ENCODE measurements around the gene PSIP1.
"Not testable (repeated sequence)": the region's sequence is repeated elsewhere in the genome, so short reads cannot be mapped to it uniquely, and the experiment has no call there.

The PSIP1 gene

GRCh38 chr9:15430920-15431844 lies 79.6 kb downstream of the PSIP1 start:
- no peak for DNase-seq

- DNase-seq = not testable (repeated sequence)
These were observed 83.1 kb downstream of the PSIP1 start for GRCh38 chr9:15427702-15428101.

- DNase-seq = no peak
These were observed 84.8 kb downstream of the PSIP1 start for GRCh38 chr9:15426019-15426418.

GRCh38 chr9:15423231-15423985 lies 87.4 kb downstream of the PSIP1 start:
- no peak for DNase-seq

GRCh38 chr9:15422372-15423230 lies 88.2 kb downstream of the PSIP1 start, which contains the start of gene SNAPC3:
TSS of gene SNAPC3 (plus strand) at chr9:15422876. CDS start at chr9:15422880, 4 bp downstream.
- DNase-seq = peak; percentile 72

- DNase-seq = no peak
These were observed 88.8 kb downstream of the PSIP1 start for GRCh38 chr9:15421990-15422371.

GRCh38 chr9:15421532-15421931 lies 89.2 kb downstream of the PSIP1 start:
- no peak for DNase-seq

- no peak for DNase-seq
These were observed 90.0 kb downstream of the PSIP1 start for GRCh38 chr9:15420796-15421195.

- no peak for DNase-seq
These were observed 93.1 kb downstream of the PSIP1 start for GRCh38 chr9:15417626-15418025.

GRCh38 chr9:15416880-15417279 lies 93.9 kb downstream of the PSIP1 start:
- DNase-seq = no peak

All from NCI-H187 treated with DMSO at 0.1 percent for 48 hours (cell line).